H9 (cell line): ENCODE measurements around the gene UBE4A. TPM values are rescaled to one million over a fixed set of nuclear protein-coding genes. Genes with fewer than 3 reads are reported as not detected.

Experiments used
- DNase-seq: peaks from one replicate; pipeline ENCODE4 v3.0.0-alpha.2; 2017
- H2AFZ ChIP-seq: one replicate; pipeline ENCODE4 v1.6.1; 2013; ENCODE audit warnings: mild to moderate bottlenecking, low read length, control low read depth, moderate library complexity
- H2AK5ac ChIP-seq: 2 replicates; pipeline ENCODE4 v1.6.1; 2013; ENCODE audit warnings: low read length, control low read depth, mixed read lengths; ENCODE audit not compliant: insufficient read length
- H2BK120ac ChIP-seq: one replicate; pipeline ENCODE4 v1.6.1; 2013; ENCODE audit warnings: low read depth, mild to moderate bottlenecking, low read length, control low read depth, inconsistent platforms; ENCODE audit not compliant: poor library complexity, severe bottlenecking
- H2BK12ac ChIP-seq: 2 replicates; pipeline ENCODE4 v1.6.1; 2013; ENCODE audit warnings: low read length, control low read depth, mixed read lengths, low read depth; ENCODE audit not compliant: insufficient read length
- H2BK15ac ChIP-seq: 2 replicates; pipeline ENCODE4 v1.6.1; 2013; ENCODE audit warnings: low read depth, low read length, control low read depth
- H2BK20ac ChIP-seq: one replicate; pipeline ENCODE4 v1.6.1; 2013; ENCODE audit warnings: low read depth, mild to moderate bottlenecking, low read length, control low read depth, inconsistent platforms; ENCODE audit not compliant: poor library complexity, severe bottlenecking
- H2BK5ac ChIP-seq: 2 replicates; pipeline ENCODE4 v1.6.1; 2013; ENCODE audit warnings: low read length, control low read depth, mixed read lengths; ENCODE audit not compliant: insufficient read length
- H3K14ac ChIP-seq: 2 replicates; pipeline ENCODE4 v1.6.1; 2013; ENCODE audit warnings: low read length, control low read depth; ENCODE audit not compliant: insufficient read depth
- H3K18ac ChIP-seq: 2 replicates; pipeline ENCODE4 v1.6.1; 2013; ENCODE audit warnings: low read depth, mild to moderate bottlenecking, mixed read lengths, low read length, control low read depth; ENCODE audit not compliant: insufficient read length
- H3K23ac ChIP-seq: 2 replicates; pipeline ENCODE4 v1.6.1; 2013; ENCODE audit warnings: low read length, control low read depth, mixed read lengths, low read depth; ENCODE audit not compliant: insufficient read length
- H3K23me2 ChIP-seq: 2 replicates; pipeline ENCODE4 v1.6.1; 2013; ENCODE audit warnings: low read depth, mild to moderate bottlenecking, mixed read lengths, low read length, control low read depth; ENCODE audit not compliant: insufficient read length, poor library complexity, severe bottlenecking
- H3K27ac ChIP-seq: 2 replicates; pipeline ENCODE4 v1.5.1; 2013; ENCODE audit warnings: low read length, control low read depth, mixed read lengths, low read depth; ENCODE audit not compliant: insufficient read length
- H3K27me3 ChIP-seq: 2 replicates; pipeline ENCODE4 v1.6.1; 2013; ENCODE audit warnings: low read length, control low read depth, inconsistent platforms; ENCODE audit not compliant: insufficient read depth
- H3K4ac ChIP-seq: 2 replicates; pipeline ENCODE4 v1.6.1; 2013; ENCODE audit warnings: low read depth, mild to moderate bottlenecking, control low read depth, inconsistent platforms, low read length, moderate library complexity
- H3K4me1 ChIP-seq: 2 replicates; pipeline ENCODE4 v1.6.1; 2013; ENCODE audit warnings: low read length, control low read depth, inconsistent platforms; ENCODE audit not compliant: insufficient read depth
- H3K4me2 ChIP-seq: 2 replicates; pipeline ENCODE4 v1.6.1; 2013; ENCODE audit warnings: low read length, control low read depth, mixed read lengths; ENCODE audit not compliant: insufficient read length, insufficient read depth
- H3K56ac ChIP-seq: 2 replicates; pipeline ENCODE4 v1.6.1; 2013; ENCODE audit warnings: low read depth, mild to moderate bottlenecking, mixed read lengths, low read length, control low read depth; ENCODE audit not compliant: insufficient read length
- H3K79me1 ChIP-seq: 2 replicates; pipeline ENCODE4 v1.6.1; 2013; ENCODE audit warnings: low read depth, mild to moderate bottlenecking, moderate library complexity, low read length, control low read depth, inconsistent platforms; ENCODE audit not compliant: insufficient read depth, poor library complexity, severe bottlenecking
- H3K79me2 ChIP-seq: 2 replicates; pipeline ENCODE4 v1.6.1; 2013; ENCODE audit warnings: low read length, control low read depth, inconsistent platforms; ENCODE audit not compliant: insufficient read depth
- H3K9ac ChIP-seq: 2 replicates; pipeline ENCODE4 v1.6.1; 2013; ENCODE audit warnings: low read length, control low read depth, mixed read lengths; ENCODE audit not compliant: insufficient read length; ENCODE audit errors: extremely low read depth
- H3K9me3 ChIP-seq: one replicate; pipeline ENCODE4 v1.6.1; 2013; ENCODE audit warnings: low read depth, low read length, inconsistent platforms; ENCODE audit not compliant: control insufficient read depth
- H3T11ph ChIP-seq: one replicate; pipeline ENCODE4 v1.6.1; 2013; ENCODE audit warnings: mild to moderate bottlenecking, low read length, control low read depth, inconsistent platforms
- H4K20me1 ChIP-seq: one replicate; pipeline ENCODE4 v1.6.1; 2013; ENCODE audit not compliant: control insufficient read depth, insufficient read length, insufficient read depth
- H4K5ac ChIP-seq: 2 replicates; pipeline ENCODE4 v1.6.1; 2013; ENCODE audit warnings: low read depth, mild to moderate bottlenecking, mixed read lengths, low read length, control low read depth; ENCODE audit not compliant: insufficient read length
- H4K8ac ChIP-seq: replicated peaks from 2 replicates; pipeline ENCODE4 v1.6.1; 2013; ENCODE audit warnings: low read length, control low read depth, mixed read lengths, low read depth; ENCODE audit not compliant: insufficient read length
- H4K91ac ChIP-seq: 2 replicates; pipeline ENCODE4 v1.6.1; 2013; ENCODE audit warnings: low read depth, mild to moderate bottlenecking, moderate library complexity, mixed read lengths, low read length, control low read depth; ENCODE audit not compliant: insufficient read length
- H3K27ac Mint-ChIP-seq, 3 experiments: 2 replicates in 2 of 3; 3 replicates in 1 of 3; pipeline ENCODE4 v1.8.0; 2020 to 2021; ENCODE audit warnings: mixed read lengths in 3 of 3, mild to moderate bottlenecking in 1 of 3, moderate library complexity in 1 of 3
- H3K27me3 Mint-ChIP-seq: 2 replicates; pipeline ENCODE4 v1.8.0; 2021; ENCODE audit warnings: low read depth, mild to moderate bottlenecking, moderate library complexity, mixed read lengths
- H3K36me3 Mint-ChIP-seq, 3 experiments: 2 replicates in 2 of 3; 3 replicates in 1 of 3; pipeline ENCODE4 v1.8.0; 2020 to 2021; ENCODE audit warnings: low read depth in 3 of 3, mixed read lengths in 3 of 3; ENCODE audit not compliant: insufficient read depth in 1 of 3
- H3K4me1 Mint-ChIP-seq, 2 experiments: 2 replicates each; pipeline ENCODE4 v1.8.0; 2020; ENCODE audit warnings: mixed read lengths in 2 of 2
- H3K4me3 Mint-ChIP-seq, 2 experiments: 2 replicates in 1 of 2; 3 replicates in 1 of 2; pipeline ENCODE4 v1.8.0; 2020 to 2021; ENCODE audit warnings: mild to moderate bottlenecking in 2 of 2, mixed read lengths in 2 of 2, moderate library complexity in 1 of 2
- H3K9me3 Mint-ChIP-seq, 2 experiments: 2 replicates in 1 of 2; 3 replicates in 1 of 2; pipeline ENCODE4 v1.8.0; 2020; ENCODE audit warnings: mild to moderate bottlenecking in 2 of 2, mixed read lengths in 2 of 2, moderate library complexity in 1 of 2
- CTCF ChIP-seq: fragments of 200-600 bp; sonication (generic); conservative IDR thresholded peaks from 3 replicates; pipeline ENCODE4 v1.8.0; 2021; ENCODE audit warnings: antibody characterized with exemption, mild to moderate bottlenecking
- WGBS: extraction: QIAGEN DNeasy Blood & Tissue Kit; methylation state at CpG from one replicate; pipeline ENCODE4 v1.1.7; 2013; ENCODE audit warnings: missing lambda C conversion rate, low lambda C conversion rate, mixed read lengths; ENCODE audit not compliant: insufficient read length; ENCODE audit errors: extremely low coverage; 5-methylcytosine and 5-hydroxymethylcytosine counted together
- total RNA-seq: library from RNA; stranded (reverse); gene quantifications from 2 replicates; pipeline ENCODE4 v1.2.1, GENCODE V29; 2021

UBE4A gene
- total RNA-seq, 1 experiment from 2014 or later, result 33.7 TPM

DNA sequence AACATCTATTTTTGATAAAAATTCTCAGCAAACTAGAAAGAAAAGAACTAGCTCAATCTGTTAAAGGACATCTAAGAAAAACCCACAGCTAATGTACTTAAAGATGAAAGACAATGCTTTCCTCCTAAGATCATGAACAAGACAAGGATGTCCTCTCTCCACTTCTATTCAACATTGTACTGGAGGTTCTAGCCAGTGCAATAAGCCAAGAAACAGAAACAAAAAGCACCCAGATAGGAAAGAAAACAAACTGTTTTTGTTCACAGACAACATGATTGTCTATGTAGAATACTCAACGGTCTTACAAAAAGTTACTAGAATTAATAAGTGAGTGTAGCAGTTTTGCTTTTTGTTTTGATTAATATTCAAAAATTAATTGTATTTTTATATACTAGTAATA is 24.7 kb upstream of the UBE4A start:
- DNase-seq, result no peak
- Histone ChIP-seq H2BK15ac (no peak overlapping the region), H3K4me2 (no peak overlapping the region), H3K23ac (no peak overlapping the region), H3K9ac (no peak overlapping the region), H3K27ac (no peak overlapping the region), H4K8ac (no peak overlapping the region), H3K56ac (no peak overlapping the region), H3K4ac (no peak overlapping the region), H3K79me1 (no peaks in the 10 kb centered on the region), H3K27me3 (no peaks in the 10 kb centered on the region), H3T11ph (no peak overlapping the region), H2BK5ac (no peak overlapping the region), H3K23me2 (no peaks in the 10 kb centered on the region), H2BK20ac (no peak overlapping the region), H3K9me3 (no peaks in the 10 kb centered on the region), H3K79me2 (no peaks in the 10 kb centered on the region), H4K20me1 (no peaks in the 10 kb centered on the region), H3K4me1 (no peaks in the 10 kb centered on the region), H3K14ac (no peak overlapping the region), H2AFZ (no peak overlapping the region), H4K91ac (no peak overlapping the region), H2AK5ac (no peak overlapping the region), H4K5ac (no peak overlapping the region), H3K18ac (no peak overlapping the region), H2BK12ac (no peak overlapping the region), H2BK120ac (no peak overlapping the region)
- H3K36me3 Mint-ChIP-seq, result peaks cover 0 to 2% (median 2%) of the 10 kb centered on the region in 3 experiments; a peak in 1 of 7 replicates
- whole genome bisulfite sequencing, result no CpG with 5 or more reads among the region's 1 CpG
- H3K27ac Mint-ChIP-seq, result no peak overlapping the region
- H3K4me1 Mint-ChIP-seq, result peaks cover 0 to 2% of the 10 kb centered on the region in 2 experiments; a peak in 1 of 4 replicates
- peaks cover 18% of the 10 kb centered on the region for H3K27me3 Mint-ChIP-seq
- H3K4me3 Mint-ChIP-seq, result no peak overlapping the region
- peaks cover 14 to 18% of the 10 kb centered on the region in 2 experiments for H3K9me3 Mint-ChIP-seq
- no peak for TF ChIP-seq CTCF
